GM12878 (cell line): ENCODE data around the gene ZC3H8. TPM values are rescaled to one million over a fixed set of nuclear protein-coding genes. Genes with fewer than 3 reads are reported as not detected.

Source experiments
- ATAC-seq: fragments of 200-7000 bp; cut with Tn5 transposase; 3 replicates; pipeline ENCODE4 v1.9.1; 2020; ENCODE audit warnings: mild to moderate bottlenecking, moderate library complexity
- BruUV-seq: library from RNA; stranded (reverse); fragments of 400-500 nt; replicated peaks from 2 replicates; lab custom pipeline; 2021; lab: Mats Ljungman, UMichigan
- CTCF ChIA-PET: fragments of 300-600 bp; sonication (Branson Sonifier 250); formaldehyde crosslinking; extraction: SDS; loops from one replicate; lab custom pipeline; 2021; ENCODE audit warnings: inconsistent platforms; lab: Yijun Ruan, JAX
- POLR2A ChIA-PET: fragments of 350-600 bp; formaldehyde crosslinking; extraction: SDS; loops from one replicate; lab custom pipeline; 2021; ENCODE audit warnings: inconsistent platforms; lab: Charles Lee
- RAD21 ChIA-PET: fragments of 300-600 bp; sonication (Branson Sonifier 250); formaldehyde crosslinking; loops from one replicate; lab custom pipeline; 2023; ENCODE audit warnings: antibody characterized with exemption; ENCODE audit not compliant: unreplicated experiment; lab: Charles Lee
- SMC1A ChIA-PET: fragments of 300-600 bp; sonication (Branson Sonifier 250); formaldehyde crosslinking; loops from one replicate; lab custom pipeline; 2023; ENCODE audit not compliant: unreplicated experiment, uncharacterized antibody; lab: Charles Lee
- DNase-seq: peaks from one replicate; pipeline ENCODE4 v3.0.0-alpha.2; 2011; ENCODE audit warnings: low read depth, low spot score
- FAIRE-seq: peaks from 3 replicates; lab custom pipeline; 2011; peaks lifted over from hg19 to GRCh38; lab: Jason Lieb, UNC
- H2AFZ ChIP-seq: 2 replicates; pipeline ENCODE4 v1.6.0; 2011; ENCODE audit warnings: low read depth, low read length, control low read depth; ENCODE audit not compliant: control insufficient read depth
- H3K27ac ChIP-seq: 2 replicates; pipeline ENCODE4 v1.5.1; 2011; ENCODE audit warnings: control low read depth; ENCODE audit not compliant: control insufficient read depth, insufficient read depth
- H3K27me3 ChIP-seq, 2 experiments: replicated peaks in 1 of 2; 2 replicates each; pipeline versions ENCODE4 v1.6.0 to v1.6.1; 2011; ENCODE audit warnings: low read length in 1 of 2; ENCODE audit not compliant: control insufficient read depth in 2 of 2, insufficient read depth in 2 of 2
- H3K36me3 ChIP-seq, 2 experiments: 2 replicates each; pipeline ENCODE4 v1.5.1; 2011; ENCODE audit warnings: low read length in 1 of 2; ENCODE audit not compliant: control insufficient read depth in 2 of 2, insufficient read depth in 2 of 2
- H3K4me1 ChIP-seq: 2 replicates; pipeline ENCODE4 v1.6.1; 2011; ENCODE audit warnings: mild to moderate bottlenecking, low read length, moderate library complexity, mixed read lengths; ENCODE audit not compliant: control insufficient read depth, insufficient read depth
- H3K4me2 ChIP-seq: 2 replicates; pipeline ENCODE4 v1.6.0; 2011; ENCODE audit warnings: control low read depth; ENCODE audit not compliant: control insufficient read depth, insufficient read depth
- H3K4me3 ChIP-seq: fragments of 200-600 bp; sonication (generic); 2 replicates; pipeline ENCODE4 v1.5.1; 2016
- H3K79me2 ChIP-seq: 2 replicates; pipeline ENCODE4 v1.6.0; 2011; ENCODE audit warnings: low read length; ENCODE audit not compliant: control insufficient read depth, insufficient read depth
- H3K9ac ChIP-seq: 2 replicates; pipeline ENCODE4 v1.8.0; 2011; ENCODE audit warnings: low read length, control low read depth, mixed read lengths; ENCODE audit not compliant: control insufficient read depth, insufficient read depth
- H3K9me3 ChIP-seq: replicated peaks from 3 replicates; pipeline ENCODE4 v1.5.1; 2011; ENCODE audit warnings: mild to moderate bottlenecking, low read length; ENCODE audit not compliant: control insufficient read depth, insufficient read depth
- H4K20me1 ChIP-seq: 2 replicates; pipeline ENCODE4 v1.6.0; 2011; ENCODE audit not compliant: control insufficient read depth, insufficient read depth
- CEBPZ ChIP-seq: fragments of 150-350 bp; IDR thresholded peaks from 2 replicates; pipeline ENCODE4 v1.6.1; 2016; ENCODE audit warnings: low read depth, low read length
- MAX ChIP-seq: IDR thresholded peaks from 2 replicates; pipeline ENCODE4 v1.6.1; 2012; ENCODE audit warnings: low read depth, low read length, improper control_type of control experiment
- SPI1 ChIP-seq: IDR thresholded peaks from 2 replicates; pipeline ENCODE4 v1.6.1; 2011; ENCODE audit warnings: low read depth, mild to moderate bottlenecking, low read length, moderate library complexity, borderline replicate concordance; ENCODE audit not compliant: insufficient read depth
- SRF ChIP-seq, 2 experiments: IDR thresholded peaks; 2 replicates each; pipeline ENCODE4 v1.6.1; 2011; ENCODE audit warnings: low read depth in 2 of 2, low read length in 2 of 2, mild to moderate bottlenecking in 1 of 2, moderate library complexity in 1 of 2
- ZBED1 ChIP-seq: IDR thresholded peaks from 2 replicates; pipeline ENCODE4 v1.6.1; 2016; ENCODE audit warnings: borderline replicate concordance
- ZNF217 ChIP-seq: fragments of 450-650 bp; IDR thresholded peaks from 2 replicates; pipeline ENCODE4 v1.6.1; 2017; ENCODE audit warnings: antibody characterized with exemption, mild to moderate bottlenecking
- WGBS: methylation state at CpG from one replicate; pipeline ENCODE4 v1.1.6; 2016; ENCODE audit warnings: low lambda C conversion rate; ENCODE audit not compliant: insufficient replicate concordance, insufficient coverage; ENCODE audit errors: missing lambda C conversion rate; 5-methylcytosine and 5-hydroxymethylcytosine counted together
- in situ Hi-C: fragments of 300-500 bp; cut with MboI; formaldehyde crosslinking; loops from 9 replicates; pipeline ENCODE4 v1.14.3; 2018; ENCODE audit warnings: mixed read lengths
- intact Hi-C: fragments of 100-400 bp; cut with micrococcal nuclease; formaldehyde crosslinking; loops from one replicate; pipeline ENCODE4 v1.14.2; 2022; ENCODE audit not compliant: unreplicated experiment
- polyA plus RNA-seq, 11 experiments: library from polyadenylated mRNA; depleted of rRNA in 4 of 11; unstranded in 6 of 11; stranded (reverse) in 5 of 11; fragments of >200 nt; fragmentation: Nextera tagmentation in 4 of 11; fragmentation: Illumina TruSeq in 1 of 11; extraction: Ambion mirVana in 4 of 11; extraction: Trizol in 1 of 11; gene quantifications; 1 replicate in 1 of 11; 2 replicates in 10 of 11; pipeline versions ENCODE4 v1.2.1 to v1.2.3, GENCODE V29; 2011 to 2016; ENCODE audit warnings: inconsistent platforms in 2 of 11, missing spikeins in 2 of 11, low read depth in 1 of 11
- total RNA-seq, 4 experiments: library from RNA; depleted of rRNA in 3 of 4; stranded (reverse); fragments of >200 nt in 3 of 4; fragmentation: Illumina TruSeq in 1 of 4; extraction: Trizol in 1 of 4; gene quantifications; 2 replicates each; pipeline versions ENCODE4 v1.2.1 to v1.2.3, GENCODE V29; 2013 to 2021

Gene ZC3H8
- total and polyA plus RNA-seq, 10 of the 15 experiments (the other 5 are each of a cell fraction or from before 2014, with no cell fraction given): 9.9 to 28.4 (median 19.5) TPM

- Histone ChIP-seq H3K4me2 (no peak overlapping the region), H3K4me1 (no peaks in the 10 kb centered on the region), H3K36me3 (no peaks in the 10 kb centered on the region), H4K20me1 (no peaks in the 10 kb centered on the region), H3K27me3 (no peaks in the 10 kb centered on the region), H3K4me3 (no peak overlapping the region), H3K9ac (no peak overlapping the region), H3K79me2 (no peaks in the 10 kb centered on the region), H2AFZ (peak overlapping the region; percentile 25; the same call in 1 of the 2 replicates), H3K9me3 (no peaks in the 10 kb centered on the region), H3K27ac (peak overlapping the region; percentile 38; the same call in 1 of the 2 replicates)
- ChIA-PET CTCF (no interaction called here), POLR2A (no interaction called here), SMC1A (interaction anchor here (0.7 kb wide), 1 partner anchor 261 kb away, joined by 5 read pairs; no protein-coding TSS in a partner anchor), RAD21 (no interaction called here)
- TF ChIP-seq MAX (no peak), ZBED1 (no peak), SRF (IDR thresholded peaks at IDR 0.05; ENCODE audit: low read depth in 2 of 2, low read length in 2 of 2) (0 out of 4 replicates have a peak, but pooled peaks have one; percentile 19 to 43), SPI1 (peak; percentile 30; the same call in 1 of the 2 replicates), CEBPZ (no peak), ZNF217 (no peak)
- peak; percentile 64 for FAIRE-seq
- peak; percentile 89 for ATAC-seq
- in situ Hi-C loops (no loop called here), intact Hi-C loops (loop anchor here (2.0 kb wide), 1 partner anchor 30 kb away; the partner anchor contains the start of gene ZC3H6)
- peak; percentile 15 for DNase-seq
- WGBS: 15% methylated on average over 2 of the region's 2 CpGs
- BruUV-seq: no TSS peak
These were observed 49.6 kb upstream of the ZC3H8 start for GRCh38 chr2:112304298-112304941.
